ENCODE results near the gene SSBP4.

- TF ChIP-seq, protein P1, sequence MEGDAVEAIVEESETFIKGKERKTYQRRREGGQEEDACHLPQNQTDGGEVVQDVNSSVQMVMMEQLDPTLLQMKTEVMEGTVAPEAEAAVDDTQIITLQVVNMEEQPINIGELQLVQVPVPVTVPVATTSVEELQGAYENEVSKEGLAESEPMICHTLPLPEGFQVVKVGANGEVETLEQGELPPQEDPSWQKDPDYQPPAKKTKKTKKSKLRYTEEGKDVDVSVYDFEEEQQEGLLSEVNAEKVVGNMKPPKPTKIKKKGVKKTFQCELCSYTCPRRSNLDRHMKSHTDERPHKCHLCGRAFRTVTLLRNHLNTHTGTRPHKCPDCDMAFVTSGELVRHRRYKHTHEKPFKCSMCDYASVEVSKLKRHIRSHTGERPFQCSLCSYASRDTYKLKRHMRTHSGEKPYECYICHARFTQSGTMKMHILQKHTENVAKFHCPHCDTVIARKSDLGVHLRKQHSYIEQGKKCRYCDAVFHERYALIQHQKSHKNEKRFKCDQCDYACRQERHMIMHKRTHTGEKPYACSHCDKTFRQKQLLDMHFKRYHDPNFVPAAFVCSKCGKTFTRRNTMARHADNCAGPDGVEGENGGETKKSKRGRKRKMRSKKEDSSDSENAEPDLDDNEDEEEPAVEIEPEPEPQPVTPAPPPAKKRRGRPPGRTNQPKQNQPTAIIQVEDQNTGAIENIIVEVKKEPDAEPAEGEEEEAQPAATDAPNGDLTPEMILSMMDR (IDR thresholded peaks at IDR 0.05; ENCODE audit: insufficient read depth, low read depth, low read length), result no peak
- no peak for TF ChIP-seq EZH2 (IDR thresholded peaks at IDR 0.05; ENCODE audit: insufficient read depth, low read length)
Observed at GRCh38 chr19:18385359-18385674, 33.9 kb upstream of the SSBP4 start.

All from astrocyte (in vitro differentiated cells and primary cell).